ENCODE data around the gene DKK3. TPM values are rescaled to one million over a fixed set of nuclear protein-coding genes. Genes with fewer than 3 reads are reported as not detected.

The DKK3 gene
- polyA plus RNA-seq, 1 of the 3 experiments (the other 2 are of a cell fraction), result 1,174 TPM

- no peak overlapping the region for H3K4me3 ChIP-seq (ENCODE audit: low read depth in 2 of 2, low read length in 1 of 2)
- POLR2A ChIA-PET, result no interaction called here
- TF ChIP-seq NFIC (IDR thresholded peaks at IDR 0.05; ENCODE audit: borderline replicate concordance) (no peak), SMC3 (IDR thresholded peaks at IDR 0.05; ENCODE audit: low read depth, low read length) (no peak), CHD2 (IDR thresholded peaks at IDR 0.05; ENCODE audit: low read length, partially characterized antibody) (no peak), SIN3A (IDR thresholded peaks at IDR 0.05; ENCODE audit: borderline replicate concordance, low read depth, low read length) (no peak), TCF12 (IDR thresholded peaks at IDR 0.05) (no peak), GABPA (IDR thresholded peaks at IDR 0.05; ENCODE audit: low read depth) (no peak), POLR2AphosphoS5 (IDR thresholded peaks at IDR 0.05; ENCODE audit: low read depth, low read length) (no peak), RFX5 (IDR thresholded peaks at IDR 0.05; ENCODE audit: low read length) (no peak), FOXM1 (IDR thresholded peaks at IDR 0.05; ENCODE audit: low read depth) (no peak), RCOR1 (IDR thresholded peaks at IDR 0.05; ENCODE audit: low read length) (no peak), USF1 (IDR thresholded peaks at IDR 0.05; ENCODE audit: borderline replicate concordance, low read depth) (no peak), NRF1 (IDR thresholded peaks at IDR 0.05; ENCODE audit: low read depth, low read length) (no peak), MXI1 (IDR thresholded peaks at IDR 0.05; ENCODE audit: low read depth, low read length) (no peak)
- TF ChIP-seq, protein P1, sequence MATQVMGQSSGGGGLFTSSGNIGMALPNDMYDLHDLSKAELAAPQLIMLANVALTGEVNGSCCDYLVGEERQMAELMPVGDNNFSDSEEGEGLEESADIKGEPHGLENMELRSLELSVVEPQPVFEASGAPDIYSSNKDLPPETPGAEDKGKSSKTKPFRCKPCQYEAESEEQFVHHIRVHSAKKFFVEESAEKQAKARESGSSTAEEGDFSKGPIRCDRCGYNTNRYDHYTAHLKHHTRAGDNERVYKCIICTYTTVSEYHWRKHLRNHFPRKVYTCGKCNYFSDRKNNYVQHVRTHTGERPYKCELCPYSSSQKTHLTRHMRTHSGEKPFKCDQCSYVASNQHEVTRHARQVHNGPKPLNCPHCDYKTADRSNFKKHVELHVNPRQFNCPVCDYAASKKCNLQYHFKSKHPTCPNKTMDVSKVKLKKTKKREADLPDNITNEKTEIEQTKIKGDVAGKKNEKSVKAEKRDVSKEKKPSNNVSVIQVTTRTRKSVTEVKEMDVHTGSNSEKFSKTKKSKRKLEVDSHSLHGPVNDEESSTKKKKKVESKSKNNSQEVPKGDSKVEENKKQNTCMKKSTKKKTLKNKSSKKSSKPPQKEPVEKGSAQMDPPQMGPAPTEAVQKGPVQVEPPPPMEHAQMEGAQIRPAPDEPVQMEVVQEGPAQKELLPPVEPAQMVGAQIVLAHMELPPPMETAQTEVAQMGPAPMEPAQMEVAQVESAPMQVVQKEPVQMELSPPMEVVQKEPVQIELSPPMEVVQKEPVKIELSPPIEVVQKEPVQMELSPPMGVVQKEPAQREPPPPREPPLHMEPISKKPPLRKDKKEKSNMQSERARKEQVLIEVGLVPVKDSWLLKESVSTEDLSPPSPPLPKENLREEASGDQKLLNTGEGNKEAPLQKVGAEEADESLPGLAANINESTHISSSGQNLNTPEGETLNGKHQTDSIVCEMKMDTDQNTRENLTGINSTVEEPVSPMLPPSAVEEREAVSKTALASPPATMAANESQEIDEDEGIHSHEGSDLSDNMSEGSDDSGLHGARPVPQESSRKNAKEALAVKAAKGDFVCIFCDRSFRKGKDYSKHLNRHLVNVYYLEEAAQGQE (IDR thresholded peaks at IDR 0.05; ENCODE audit: low read depth, low read length), result no peak
- no peaks in the 10 kb centered on the region for H4K20me1 ChIP-seq (ENCODE audit: insufficient read depth)
- peaks cover 32 to 41% of the 10 kb centered on the region in 2 experiments for H3K36me3 ChIP-seq (replicated peaks in 1 of 2; ENCODE audit: control insufficient read depth in 1 of 2, insufficient read depth in 2 of 2, low read length in 1 of 2)
- no peak overlapping the region for H3K4me2 ChIP-seq
- H3K27ac ChIP-seq (ENCODE audit: low read depth in 2 of 2, low read length in 1 of 2), result peak overlapping the region; percentile 99 to 100
- no peak for DNase-seq
- H3K9ac ChIP-seq, result no peak overlapping the region
- no peak overlapping the region for H2AFZ ChIP-seq (ENCODE audit: low read depth)
- no peaks in the 10 kb centered on the region for H3K9me2 ChIP-seq
- H3K79me2 ChIP-seq (ENCODE audit: insufficient read depth), result peaks cover 66% of the 10 kb centered on the region
- H3F3A ChIP-seq (replicated peaks; ENCODE audit: insufficient read depth), result peaks cover 96% of the 10 kb centered on the region
- peaks cover 66 to 75% of the 10 kb centered on the region in 2 experiments for H3K4me1 ChIP-seq (ENCODE audit: control insufficient read depth in 1 of 2, insufficient read depth in 2 of 2, low read depth in 1 of 2, low read length in 1 of 2)
- no peaks in the 10 kb centered on the region for H3K27me3 ChIP-seq (ENCODE audit: insufficient read depth)
- no peaks in the 10 kb centered on the region for H3K9me3 ChIP-seq
- CTCF ChIA-PET, result interaction anchor here (1.0 to 2.9 kb wide), 4 partner anchors 9 to 307 kb away, joined by 3 to 14 read pairs (median 4); no protein-coding TSS in a partner anchor
- 100% methylated on average over 3 of the region's 6 CpGs for WGBS (ENCODE audit: low lambda C conversion rate)
Observed at GRCh38 chr11:11981840-11982239, 26.6 kb downstream of the DKK3 start.

DNA sequence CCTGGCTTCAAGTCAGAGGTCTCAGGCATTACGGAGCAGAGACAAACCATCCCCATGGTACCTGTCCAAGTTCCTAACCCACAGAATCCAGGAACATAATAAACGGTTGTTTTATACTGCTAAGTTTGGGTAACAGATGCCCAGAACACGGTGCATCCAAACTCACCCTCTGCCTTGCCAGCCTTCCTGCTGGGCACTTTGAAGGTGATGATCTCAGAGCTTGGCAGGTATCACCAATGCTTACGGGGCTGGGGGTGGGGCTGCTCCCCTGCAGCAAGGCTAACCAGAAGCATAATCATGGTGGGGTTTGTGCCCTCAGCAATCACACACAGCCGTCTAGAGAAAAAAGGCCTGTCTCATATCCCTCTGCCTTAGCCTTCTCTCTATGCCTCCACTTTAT is 27.1 kb downstream of the DKK3 start:
- no peak overlapping the region for H3K4me3 ChIP-seq (ENCODE audit: low read depth in 2 of 2, low read length in 1 of 2)
- H3K9me3 ChIP-seq, result no peaks in the 10 kb centered on the region
- H3F3A ChIP-seq (replicated peaks; ENCODE audit: insufficient read depth), result peaks cover 96% of the 10 kb centered on the region
- H4K20me1 ChIP-seq (ENCODE audit: insufficient read depth), result no peaks in the 10 kb centered on the region
- H3K36me3 ChIP-seq (replicated peaks in 1 of 2; ENCODE audit: control insufficient read depth in 1 of 2, insufficient read depth in 2 of 2, low read length in 1 of 2), result peaks cover 28 to 36% of the 10 kb centered on the region in 2 experiments
- H3K27ac ChIP-seq (ENCODE audit: low read depth in 2 of 2, low read length in 1 of 2), result peak overlapping the region; percentile 99 to 100
- H3K27me3 ChIP-seq (ENCODE audit: insufficient read depth), result no peaks in the 10 kb centered on the region
- no peak overlapping the region for H3K4me2 ChIP-seq
- WGBS (ENCODE audit: low lambda C conversion rate), result 96% methylated on average over 5 of the region's 5 CpGs
- H3K9ac ChIP-seq, result no peak overlapping the region
- ChIA-PET POLR2A (no interaction called here), CTCF (interaction anchor here (1.0 to 2.9 kb wide), 5 partner anchors 10 to 307 kb away, joined by 3 to 14 read pairs (median 4); no protein-coding TSS in a partner anchor)
- TF ChIP-seq RAD21 (IDR thresholded peaks at IDR 0.05; ENCODE audit: low read length) (no peak), ELF1 (IDR thresholded peaks at IDR 0.05) (no peak), POLR2AphosphoS5 (IDR thresholded peaks at IDR 0.05; ENCODE audit: low read depth, low read length) (no peak), GATA2 (CRISPR knock-in tag; IDR thresholded peaks at IDR 0.05) (no peak), TEAD4 (IDR thresholded peaks at IDR 0.05; ENCODE audit: borderline replicate concordance, insufficient read depth) (no peak), SMC3 (IDR thresholded peaks at IDR 0.05; ENCODE audit: low read depth, low read length) (no peak), RFX5 (IDR thresholded peaks at IDR 0.05; ENCODE audit: low read length) (no peak), EZH2phosphoT487 (IDR thresholded peaks at IDR 0.05; ENCODE audit: borderline replicate concordance, low read depth) (no peak), CHD2 (IDR thresholded peaks at IDR 0.05; ENCODE audit: low read length, partially characterized antibody) (no peak), USF2 (IDR thresholded peaks at IDR 0.05; ENCODE audit: borderline replicate concordance, low read depth, low read length) (no peak)
- H3K4me1 ChIP-seq (ENCODE audit: control insufficient read depth in 1 of 2, insufficient read depth in 2 of 2, low read depth in 1 of 2, low read length in 1 of 2), result peaks cover 71 to 78% of the 10 kb centered on the region in 2 experiments
- peaks cover 63% of the 10 kb centered on the region for H3K79me2 ChIP-seq (ENCODE audit: insufficient read depth)
- DNase-seq, result no peak
- H3K9me2 ChIP-seq, result no peaks in the 10 kb centered on the region
- no peak overlapping the region for H2AFZ ChIP-seq (ENCODE audit: low read depth)
